HG03064 (cell line): ENCODE data around the gene ZBTB7C.

Source experiments
- ATAC-seq: cut with Tn5 transposase; IDR thresholded peaks from one replicate; pipeline ENCODE4 v1.9.1; 2021; ENCODE audit warnings: low read depth; ENCODE audit not compliant: unreplicated experiment

ZBTB7C gene

GRCh38 chr18:48077291-48077690 is 331.9 kb downstream of the ZBTB7C start:
- ATAC-seq: no peak

- ATAC-seq: no peak
Measured at GRCh38 chr18:48076461-48076860, 332.7 kb downstream of the ZBTB7C start.

GRCh38 chr18:48075707-48076093 is 333.5 kb downstream of the ZBTB7C start:
- ATAC-seq: no peak

GRCh38 chr18:48074929-48075706 is 334.1 kb downstream of the ZBTB7C start:
- ATAC-seq: no peak

GRCh38 chr18:48073211-48073930 is 335.8 kb downstream of the ZBTB7C start:
- ATAC-seq: no peak

GRCh38 chr18:48072428-48073204 is 336.6 kb downstream of the ZBTB7C start:
- ATAC-seq: no peak

GRCh38 chr18:48068916-48069445 is 340.2 kb downstream of the ZBTB7C start:
- ATAC-seq: no peak

GRCh38 chr18:48066225-48066652 is 342.9 kb downstream of the ZBTB7C start:
- no peak for ATAC-seq

GRCh38 chr18:48065601-48065995 is 343.6 kb downstream of the ZBTB7C start:
- ATAC-seq: no peak

GRCh38 chr18:48064978-48065600 is 344.1 kb downstream of the ZBTB7C start:
- no peak for ATAC-seq

- no peak for ATAC-seq
Measured at GRCh38 chr18:48061781-48062570, 347.2 kb downstream of the ZBTB7C start.

- ATAC-seq: no peak
Measured at GRCh38 chr18:48060970-48061369, 348.2 kb downstream of the ZBTB7C start.

- ATAC-seq: no peak
Measured at GRCh38 chr18:48060346-48060745, 348.8 kb downstream of the ZBTB7C start.

- ATAC-seq: no peak
Measured at GRCh38 chr18:48059455-48060010, 349.6 kb downstream of the ZBTB7C start.

GRCh38 chr18:48058486-48058885 is 350.7 kb downstream of the ZBTB7C start:
- no peak for ATAC-seq

GRCh38 chr18:48057018-48057417 is 352.2 kb downstream of the ZBTB7C start:
- no peak for ATAC-seq

- no peak for ATAC-seq
Measured at GRCh38 chr18:48055351-48055750, 353.8 kb downstream of the ZBTB7C start.

GRCh38 chr18:48053881-48054816 is 355.0 kb downstream of the ZBTB7C start:
- ATAC-seq: no peak
